Measurements from ENCODE around the gene SAP130.

SAP130 gene

GRCh38 chr2:127901339-127902056, 126.4 kb downstream of the SAP130 start:
- Histone ChIP-seq H3K4me3 (ENCODE audit: low read depth, low read length) (no peak overlapping the region), H3K27ac (no peak overlapping the region), H3K9me3 (ENCODE audit: severe bottlenecking) (no peaks in the 10 kb centered on the region), H3K27me3 (ENCODE audit: insufficient read depth, low read depth, severe bottlenecking) (no peaks in the 10 kb centered on the region), H3K36me3 (no peaks in the 10 kb centered on the region)
- TF ChIP-seq CTCF (IDR thresholded peaks at IDR 0.05; ENCODE audit: low read depth, low read length): no peak
- no peak for DNase-seq

- no peaks in the 10 kb centered on the region for H3K27me3 ChIP-seq (ENCODE audit: insufficient read depth, low read depth, severe bottlenecking)
- TF ChIP-seq CTCF (IDR thresholded peaks at IDR 0.05; ENCODE audit: low read depth, low read length): no peak
- H3K9me3 ChIP-seq (ENCODE audit: severe bottlenecking): no peaks in the 10 kb centered on the region
- no peak overlapping the region for H3K4me3 ChIP-seq (ENCODE audit: low read depth, low read length)
- no peak for DNase-seq
- H3K36me3 ChIP-seq: no peaks in the 10 kb centered on the region
- H3K27ac ChIP-seq: no peak overlapping the region
Measured at GRCh38 chr2:127897531-127898211, 130.2 kb downstream of the SAP130 start.

- Histone ChIP-seq H3K36me3 (no peaks in the 10 kb centered on the region), H3K4me3 (ENCODE audit: low read depth, low read length) (no peak overlapping the region), H3K9me3 (ENCODE audit: severe bottlenecking) (no peaks in the 10 kb centered on the region), H3K27ac (no peak overlapping the region), H3K27me3 (ENCODE audit: insufficient read depth, low read depth, severe bottlenecking) (no peaks in the 10 kb centered on the region)
- TF ChIP-seq CTCF (IDR thresholded peaks at IDR 0.05; ENCODE audit: low read depth, low read length): no peak
- no peak for DNase-seq
Measured at GRCh38 chr2:127893494-127893893, 134.4 kb downstream of the SAP130 start.

- DNase-seq: no peak
- TF ChIP-seq CTCF (IDR thresholded peaks at IDR 0.05; ENCODE audit: low read depth, low read length): no peak
- H3K27ac ChIP-seq: no peak overlapping the region
- H3K27me3 ChIP-seq (ENCODE audit: insufficient read depth, low read depth, severe bottlenecking): no peaks in the 10 kb centered on the region
- no peaks in the 10 kb centered on the region for H3K36me3 ChIP-seq
- no peaks in the 10 kb centered on the region for H3K9me3 ChIP-seq (ENCODE audit: severe bottlenecking)
- no peak overlapping the region for H3K4me3 ChIP-seq (ENCODE audit: low read depth, low read length)
Measured at GRCh38 chr2:127893033-127893432, 134.8 kb downstream of the SAP130 start.

- no peak for TF ChIP-seq CTCF (IDR thresholded peaks at IDR 0.05; ENCODE audit: low read depth, low read length)
- H3K4me3 ChIP-seq (ENCODE audit: low read depth, low read length): no peak overlapping the region
- H3K9me3 ChIP-seq (ENCODE audit: severe bottlenecking): no peaks in the 10 kb centered on the region
- no peaks in the 10 kb centered on the region for H3K36me3 ChIP-seq
- H3K27me3 ChIP-seq (ENCODE audit: insufficient read depth, low read depth, severe bottlenecking): no peaks in the 10 kb centered on the region
- no peak overlapping the region for H3K27ac ChIP-seq
- no peak for DNase-seq
Measured at GRCh38 chr2:127891811-127892210, 136.0 kb downstream of the SAP130 start.
